Bronchial epithelial cell (primary cell): ENCODE data around the gene GNG11. TPM values are rescaled to one million over a fixed set of nuclear protein-coding genes. Genes with fewer than 3 reads are reported as not detected.

Experiments
- DNase-seq: peaks from one replicate; pipeline ENCODE4 v3.0.0-alpha.2; 2010; ENCODE audit warnings: low read depth
- FAIRE-seq: peaks from 2 replicates; lab custom pipeline; 2011; peaks lifted over from hg19 to GRCh38; lab: Jason Lieb, UNC
- H3K27me3 ChIP-seq: 2 replicates; pipeline ENCODE4 v1.5.1; 2011; ENCODE audit warnings: low read length; ENCODE audit not compliant: control insufficient read depth, insufficient read depth
- H3K36me3 ChIP-seq: 2 replicates; pipeline ENCODE4 v1.5.1; 2011; ENCODE audit warnings: low read length; ENCODE audit not compliant: control insufficient read depth, insufficient read depth
- H3K4me3 ChIP-seq: 2 replicates; pipeline ENCODE4 v1.5.1; 2011; ENCODE audit warnings: mild to moderate bottlenecking, low read depth, low read length, control low read depth
- CTCF ChIP-seq: IDR thresholded peaks from 2 replicates; pipeline ENCODE4 v1.5.1; 2011; ENCODE audit warnings: mild to moderate bottlenecking, moderate library complexity, low read length, control low read depth, inconsistent platforms; ENCODE audit not compliant: insufficient read depth, severe bottlenecking
- total RNA-seq: library from RNA; depleted of rRNA; stranded (reverse); fragments of >200 nt; gene quantifications from 2 replicates; pipeline ENCODE4 v1.2.1, GENCODE V29; 2014

The GNG11 gene
- total RNA-seq, 1 donor from 2014 or later = 0.26 TPM

GRCh38 chr7:93972029-93972725 is 50.6 kb downstream of the GNG11 start:
- Histone ChIP-seq H3K4me3 (no peak overlapping the region), H3K36me3 (no peaks in the 10 kb centered on the region), H3K27me3 (no peaks in the 10 kb centered on the region)
- FAIRE-seq = no peak
- no peak for TF ChIP-seq CTCF
- DNase-seq = no peak

GRCh38 chr7:93973134-93973533 is 51.6 kb downstream of the GNG11 start:
- FAIRE-seq (no peak), DNase-seq (peak; percentile 64)
- H3K27me3 ChIP-seq = no peaks in the 10 kb centered on the region
- no peaks in the 10 kb centered on the region for H3K36me3 ChIP-seq
- TF ChIP-seq CTCF = no peak
- H3K4me3 ChIP-seq = no peak overlapping the region

GRCh38 chr7:93977211-93977950 is 55.8 kb downstream of the GNG11 start:
- H3K4me3 ChIP-seq = no peak overlapping the region
- TF ChIP-seq CTCF = no peak
- no peaks in the 10 kb centered on the region for H3K36me3 ChIP-seq
- DNase-seq (no peak), FAIRE-seq (no peak)
- no peaks in the 10 kb centered on the region for H3K27me3 ChIP-seq

Other genes starting within 250 kb of the GNG11 start
- 2.8 and 8.7 TPM in 2 replicates for gene TFPI2, start 31.0 kb upstream of the GNG11 start, total RNA-seq
- not detected in 2 replicates for gene GNGT1, start 15.2 kb upstream of the GNG11 start, total RNA-seq
- 32.4 and 40.8 TPM in 2 replicates for gene BET1, start 82.6 kb downstream of the GNG11 start, total RNA-seq